ENCODE measurements around the gene TSPAN2. TPM values are rescaled to one million over a fixed set of nuclear protein-coding genes. Genes with fewer than 3 reads are reported as not detected.

The TSPAN2 gene
- total and polyA plus RNA-seq, 2 donors from 2014 or later, result 9.9 to 14.6 TPM

GRCh38 chr1:115116512-115116911 is 27.2 kb upstream of the TSPAN2 start:
- TF ChIP-seq CTCF (IDR thresholded peaks at IDR 0.05; ENCODE audit: borderline replicate concordance, extremely low read depth, insufficient read depth), result no peak
- intact Hi-C loops (cut with DNase I), result no loop called here

GRCh38 chr1:115115521-115116161 is 26.3 kb upstream of the TSPAN2 start:
- FAIRE-seq (no peak), DNase-seq (no peak)
- no peak overlapping the region for H3K27ac ChIP-seq (ENCODE audit: low read depth in 2 of 2, low read length in 2 of 2)
- no peak for TF ChIP-seq CTCF (IDR thresholded peaks at IDR 0.05; ENCODE audit: borderline replicate concordance, extremely low read depth, insufficient read depth)
- H3K36me3 ChIP-seq (ENCODE audit: control insufficient read depth in 2 of 3, insufficient read depth in 3 of 3, low read length in 3 of 3), result no peaks in the 10 kb centered on the region
- H3K4me1 ChIP-seq (ENCODE audit: control insufficient read depth in 2 of 3, insufficient read depth in 2 of 3, low read depth in 1 of 3, low read length in 3 of 3), result no peaks in the 10 kb centered on the region
- intact Hi-C loops (cut with DNase I), result no loop called here
- no peak overlapping the region for H3K4me3 ChIP-seq (ENCODE audit: low read length in 3 of 3)
- no peaks in the 10 kb centered on the region for H3K27me3 ChIP-seq (ENCODE audit: control insufficient read depth, insufficient read depth, low read length)
- H3K9me3 ChIP-seq (ENCODE audit: control insufficient read depth in 2 of 3, insufficient read depth in 1 of 3, low read length in 3 of 3), result no peaks in the 10 kb centered on the region
- no peak overlapping the region for H3K9ac ChIP-seq (ENCODE audit: low read length in 3 of 3)

More at GRCh38 chr1:115116512-115116911, 27.2 kb upstream of the TSPAN2 start:
- DNase-seq, result peak in 2 of 5 donors; percentile 53 to 57
- no peak for FAIRE-seq
- Histone ChIP-seq H3K4me1 (ENCODE audit: control insufficient read depth in 2 of 3, insufficient read depth in 2 of 3, low read depth in 1 of 3, low read length in 3 of 3) (no peaks in the 10 kb centered on the region), H3K9me3 (ENCODE audit: control insufficient read depth in 2 of 3, insufficient read depth in 1 of 3, low read length in 3 of 3) (peaks cover 0 to under 1% (median 0%) of the 10 kb centered on the region in 3 donors), H3K9ac (ENCODE audit: low read length in 3 of 3) (no peak overlapping the region), H3K27ac (ENCODE audit: low read depth in 2 of 2, low read length in 2 of 2) (no peak overlapping the region), H3K27me3 (ENCODE audit: control insufficient read depth, insufficient read depth, low read length) (no peaks in the 10 kb centered on the region), H3K4me3 (ENCODE audit: low read length in 3 of 3) (no peak overlapping the region), H3K36me3 (ENCODE audit: control insufficient read depth in 2 of 3, insufficient read depth in 3 of 3, low read length in 3 of 3) (no peaks in the 10 kb centered on the region)

GRCh38 chr1:115114308-115114707 is 25.0 kb upstream of the TSPAN2 start:
- no peak overlapping the region for H3K27ac ChIP-seq (ENCODE audit: low read depth in 2 of 2, low read length in 2 of 2)
- no peaks in the 10 kb centered on the region for H3K27me3 ChIP-seq (ENCODE audit: control insufficient read depth, insufficient read depth, low read length)
- H3K36me3 ChIP-seq (ENCODE audit: control insufficient read depth in 2 of 3, insufficient read depth in 3 of 3, low read length in 3 of 3), result no peaks in the 10 kb centered on the region
- intact Hi-C loops (cut with DNase I), result loop anchor here (5.0 kb wide), 1 partner anchor 137 kb away; no protein-coding TSS in a partner anchor
- H3K4me3 ChIP-seq (ENCODE audit: low read length in 3 of 3), result no peak overlapping the region
- no peaks in the 10 kb centered on the region for H3K4me1 ChIP-seq (ENCODE audit: control insufficient read depth in 2 of 3, insufficient read depth in 2 of 3, low read depth in 1 of 3, low read length in 3 of 3)
- TF ChIP-seq CTCF (IDR thresholded peaks at IDR 0.05; ENCODE audit: borderline replicate concordance, extremely low read depth, insufficient read depth), result no peak
- FAIRE-seq (no peak), DNase-seq (peak in 2 of 5 donors; percentile 43 to 87)
- no peaks in the 10 kb centered on the region for H3K9me3 ChIP-seq (ENCODE audit: control insufficient read depth in 2 of 3, insufficient read depth in 1 of 3, low read length in 3 of 3)
- no peak overlapping the region for H3K9ac ChIP-seq (ENCODE audit: low read length in 3 of 3)
